Lower leg skin (tissue), 4 donors: ENCODE measurements around the gene PRKCE. TPM values are rescaled to one million over a fixed set of nuclear protein-coding genes. Genes with fewer than 3 reads are reported as not detected.

Experiments used
- DNase-seq, 2 donors: peaks; one replicate each; pipeline ENCODE4 v3.0.0-alpha.2; 2019; ENCODE audit warnings: low spot score in 2 of 2
- H3K4me3 ChIP-seq: fragments of 200-600 bp; sonication (generic); 2 replicates; pipeline ENCODE4 v1.5.1; 2017; ENCODE audit warnings: mild to moderate bottlenecking, low read depth; ENCODE audit not compliant: poor library complexity, severe bottlenecking
- POLR2A ChIP-seq, 2 donors: fragments of 450-650 bp; IDR thresholded peaks; one replicate each; pipeline ENCODE4 v1.6.1; 2016 to 2017; ENCODE audit warnings: antibody characterized with exemption in 2 of 2, mild to moderate bottlenecking in 1 of 2, moderate library complexity in 1 of 2
- WGBS, 2 donors: methylation state at CpG; one replicate each; pipeline ENCODE4 v1.1.5; 2018; 5-methylcytosine and 5-hydroxymethylcytosine counted together
- intact Hi-C: fragments of 100-400 bp; cut with DNase I; formaldehyde crosslinking; loops from one replicate; pipeline ENCODE4 v1.15.0; 2023; ENCODE audit warnings: low total_unique reads
- total RNA-seq, 4 donors: library from RNA; depleted of rRNA; stranded (reverse); fragments of >200 nt; gene quantifications; one replicate each; pipeline ENCODE4 v1.1.0, GENCODE V29; 2016
- TF ChIP-seq, protein P1 (sequence below), 3 donors: fragments of 450-650 bp; IDR thresholded peaks; one replicate each; pipeline ENCODE4 v1.5.1; 2016; ENCODE audit warnings: antibody characterized with exemption in 3 of 3, mild to moderate bottlenecking in 3 of 3, moderate library complexity in 2 of 3

PRKCE gene
- total RNA-seq, 4 donors from 2014 or later = 3.5 to 10.3 (median 6.1) TPM

DNA sequence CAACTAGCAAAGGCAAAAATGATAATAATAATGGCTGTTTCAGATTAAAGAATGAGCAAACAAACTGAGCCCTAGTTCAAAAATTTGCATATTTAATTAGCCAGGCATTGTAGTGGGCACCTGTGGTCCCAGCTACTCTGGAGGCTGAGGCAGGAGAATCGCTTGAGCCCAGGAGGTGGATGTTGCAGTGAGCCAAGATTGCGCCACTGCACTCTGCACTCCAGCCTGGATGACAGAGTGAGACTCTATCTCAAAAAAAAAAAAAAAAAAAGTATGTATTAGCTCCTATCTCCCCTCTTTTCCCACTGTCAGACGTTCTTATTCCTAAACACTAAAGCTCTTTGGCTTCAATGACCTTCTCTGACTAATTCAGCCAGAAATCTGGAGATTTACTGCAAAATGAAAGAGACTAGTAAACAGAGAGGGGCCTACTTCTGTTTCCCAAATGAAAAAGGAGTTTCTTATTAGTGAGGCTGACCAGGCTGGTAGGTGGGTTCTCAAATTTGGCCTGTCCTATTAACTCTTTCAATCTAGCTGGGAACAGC is 36.5 kb upstream of the PRKCE start:
- no peak overlapping the region for H3K4me3 ChIP-seq
- 80% methylated on average over 3 of the region's 3 CpGs for WGBS, 2 donors
- intact Hi-C loops = no loop called here
- DNase-seq = no peak
- TF ChIP-seq, protein P1, sequence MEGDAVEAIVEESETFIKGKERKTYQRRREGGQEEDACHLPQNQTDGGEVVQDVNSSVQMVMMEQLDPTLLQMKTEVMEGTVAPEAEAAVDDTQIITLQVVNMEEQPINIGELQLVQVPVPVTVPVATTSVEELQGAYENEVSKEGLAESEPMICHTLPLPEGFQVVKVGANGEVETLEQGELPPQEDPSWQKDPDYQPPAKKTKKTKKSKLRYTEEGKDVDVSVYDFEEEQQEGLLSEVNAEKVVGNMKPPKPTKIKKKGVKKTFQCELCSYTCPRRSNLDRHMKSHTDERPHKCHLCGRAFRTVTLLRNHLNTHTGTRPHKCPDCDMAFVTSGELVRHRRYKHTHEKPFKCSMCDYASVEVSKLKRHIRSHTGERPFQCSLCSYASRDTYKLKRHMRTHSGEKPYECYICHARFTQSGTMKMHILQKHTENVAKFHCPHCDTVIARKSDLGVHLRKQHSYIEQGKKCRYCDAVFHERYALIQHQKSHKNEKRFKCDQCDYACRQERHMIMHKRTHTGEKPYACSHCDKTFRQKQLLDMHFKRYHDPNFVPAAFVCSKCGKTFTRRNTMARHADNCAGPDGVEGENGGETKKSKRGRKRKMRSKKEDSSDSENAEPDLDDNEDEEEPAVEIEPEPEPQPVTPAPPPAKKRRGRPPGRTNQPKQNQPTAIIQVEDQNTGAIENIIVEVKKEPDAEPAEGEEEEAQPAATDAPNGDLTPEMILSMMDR (IDR thresholded peaks at IDR 0.05) = no peak
- no peak for TF ChIP-seq POLR2A (IDR thresholded peaks at IDR 0.05)

DNA sequence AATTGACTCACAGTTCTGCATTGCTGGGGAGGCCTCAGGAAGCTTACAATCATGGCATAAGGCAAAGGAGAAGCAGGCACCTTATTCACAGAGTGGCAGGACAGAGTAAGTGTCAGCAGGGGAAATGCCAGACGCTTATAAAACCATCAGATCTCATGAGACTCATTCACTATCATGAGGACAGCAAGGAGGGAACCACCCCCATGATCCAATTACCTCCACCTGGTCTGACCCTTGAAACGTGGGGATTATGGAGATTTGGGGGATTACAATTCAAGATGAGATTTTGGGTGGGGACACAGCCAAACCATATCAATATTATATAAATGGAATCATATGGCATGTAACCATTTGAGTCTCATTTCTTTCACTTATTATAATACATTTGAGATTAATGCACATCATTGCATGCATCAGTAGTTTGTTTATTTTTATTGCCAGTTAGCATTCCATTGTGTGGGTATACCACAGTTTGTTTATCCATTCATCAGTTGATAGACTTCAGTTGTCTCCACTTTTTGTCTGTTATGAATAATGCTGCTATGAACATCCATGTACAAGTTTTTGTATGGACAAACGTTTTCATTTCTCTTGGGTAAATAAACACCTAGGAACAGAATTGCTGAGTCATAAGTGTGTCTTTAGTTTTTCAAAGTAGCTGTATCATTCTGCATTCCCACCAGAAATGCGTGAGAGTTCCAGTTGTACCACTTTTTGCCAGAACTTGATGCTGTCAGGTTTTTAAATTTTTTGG is 34.6 kb upstream of the PRKCE start:
- WGBS, 2 donors = 48 to 53% methylated on average over 4 of the region's 4 CpGs
- no peak for DNase-seq
- TF ChIP-seq POLR2A (IDR thresholded peaks at IDR 0.05) = no peak
- TF ChIP-seq, protein P1 (IDR thresholded peaks at IDR 0.05) = no peak
- no peak overlapping the region for H3K4me3 ChIP-seq
- intact Hi-C loops = no loop called here

DNA sequence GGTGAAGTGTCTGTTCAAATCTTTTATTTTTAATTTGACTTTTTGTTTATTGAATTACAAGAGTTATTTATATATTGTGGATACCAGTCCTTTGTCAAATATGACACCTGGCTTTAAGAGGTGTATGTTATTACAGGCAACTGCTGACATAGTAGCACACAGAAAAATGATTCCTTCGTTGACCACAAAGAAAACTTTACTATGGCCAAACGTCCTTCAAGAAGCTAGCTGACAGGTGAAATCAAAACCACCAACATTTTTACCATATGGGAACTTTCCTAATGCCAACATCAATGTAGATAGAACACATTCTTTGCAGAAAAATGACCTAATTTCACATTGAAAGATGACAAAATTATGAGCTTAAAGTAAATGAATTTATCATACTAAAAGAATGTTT is 34.0 kb upstream of the PRKCE start:
- 64 to 75% methylated on average over 2 of the region's 2 CpGs for WGBS, 2 donors
- H3K4me3 ChIP-seq = no peak overlapping the region
- intact Hi-C loops = no loop called here
- no peak for DNase-seq
- no peak for TF ChIP-seq POLR2A (IDR thresholded peaks at IDR 0.05)
- TF ChIP-seq, protein P1 (IDR thresholded peaks at IDR 0.05) = no peak

DNA sequence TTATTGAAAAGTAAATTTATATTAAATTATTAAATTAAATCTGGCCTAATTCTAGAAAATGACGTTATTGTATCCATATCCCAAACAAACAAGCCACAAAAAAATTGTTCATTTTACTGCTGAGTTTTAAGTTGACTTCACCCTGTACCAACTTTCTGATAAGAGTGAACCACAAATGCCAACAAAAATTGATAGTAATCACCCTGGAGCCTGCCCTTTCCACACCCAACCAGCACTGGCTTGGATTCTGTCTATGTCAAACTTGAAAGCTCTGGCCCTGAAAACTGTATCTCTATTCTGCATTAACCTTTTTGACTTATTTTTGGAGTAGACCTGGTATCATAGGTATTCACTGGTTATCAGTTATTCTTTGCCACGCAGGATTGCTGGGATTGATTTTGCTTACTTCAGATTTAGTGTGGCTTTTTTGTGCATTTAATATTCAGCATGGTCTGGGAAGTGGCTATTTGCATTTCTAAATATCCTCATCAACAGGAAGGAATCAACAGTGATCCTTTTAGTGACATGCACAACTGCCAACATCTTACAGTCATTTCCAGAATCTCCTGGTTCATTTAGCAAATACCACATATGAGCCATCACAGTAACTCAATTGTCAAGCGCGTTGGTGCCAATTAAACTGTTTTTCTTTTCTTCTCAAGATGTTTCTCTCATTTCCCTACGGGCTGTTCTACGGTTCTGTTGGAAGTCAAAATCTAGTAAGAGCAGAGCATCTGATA is 29.0 kb upstream of the PRKCE start:
- intact Hi-C loops = no loop called here
- H3K4me3 ChIP-seq = no peak overlapping the region
- TF ChIP-seq, protein P1 (IDR thresholded peaks at IDR 0.05) = no peak
- TF ChIP-seq POLR2A (IDR thresholded peaks at IDR 0.05) = no peak
- 76 to 80% methylated on average over 6 of the region's 6 CpGs for whole genome bisulfite sequencing, 2 donors
- no peak for DNase-seq

DNA sequence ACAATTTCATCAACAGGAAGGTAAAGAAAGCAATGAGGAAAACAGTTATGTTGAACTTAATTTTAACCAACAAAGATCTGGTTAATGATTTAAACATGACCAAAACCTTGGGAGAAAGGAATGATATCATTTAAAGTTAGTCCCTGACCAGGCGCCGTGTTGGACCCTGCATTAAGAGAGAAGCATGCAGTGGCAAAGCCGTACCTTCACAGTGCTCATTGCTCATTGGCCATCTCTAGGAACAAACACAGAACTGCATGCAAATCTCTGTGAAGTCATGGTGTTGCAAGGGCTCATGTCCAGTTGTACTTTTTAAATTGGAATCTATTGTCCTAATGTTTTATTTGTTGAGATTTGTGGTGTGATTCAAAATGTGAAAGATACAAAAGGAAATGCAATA is 28.4 kb upstream of the PRKCE start:
- WGBS, 2 donors = 85 to 95% methylated on average over 3 of the region's 3 CpGs
- intact Hi-C loops = no loop called here
- TF ChIP-seq, protein P1 (IDR thresholded peaks at IDR 0.05) = no peak
- no peak for TF ChIP-seq POLR2A (IDR thresholded peaks at IDR 0.05)

More for the DNA sequence above, 28.4 kb upstream of the PRKCE start:
- no peak overlapping the region for H3K4me3 ChIP-seq
- DNase-seq = no peak
